NCI-H524 (cell line): Measurements from ENCODE around the gene CLDN18.

Experiments used
- DNase-seq, 2 experiments: peaks; one replicate each; lab custom pipeline; 2025; lab: John Stamatoyannopoulos, UW

CLDN18 gene

DNA sequence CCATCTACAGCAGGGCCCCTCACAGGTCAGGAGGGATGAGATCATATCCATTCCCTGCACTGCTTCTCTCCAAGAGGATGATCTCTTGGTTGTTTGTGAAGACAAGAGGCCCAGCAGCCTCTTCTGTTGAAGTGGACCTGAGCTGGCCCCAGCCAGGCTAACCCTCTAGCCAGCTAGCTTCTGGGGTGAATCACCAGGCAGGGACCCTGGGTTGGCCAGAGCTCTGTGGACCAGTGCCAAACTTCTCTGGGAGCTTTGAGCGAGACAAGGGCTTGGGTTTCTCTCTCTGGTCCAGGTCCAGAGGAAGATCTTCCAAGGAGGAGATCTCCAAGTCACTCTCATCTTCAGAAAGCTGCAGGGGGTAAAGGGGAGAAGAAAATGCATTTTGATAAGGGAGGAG, 52.7 kb downstream of the CLDN18 start:
- no peak for DNase-seq

GRCh38 chr3:138063416-138063815, 53.5 kb downstream of the CLDN18 start:
- no peak for DNase-seq

DNA sequence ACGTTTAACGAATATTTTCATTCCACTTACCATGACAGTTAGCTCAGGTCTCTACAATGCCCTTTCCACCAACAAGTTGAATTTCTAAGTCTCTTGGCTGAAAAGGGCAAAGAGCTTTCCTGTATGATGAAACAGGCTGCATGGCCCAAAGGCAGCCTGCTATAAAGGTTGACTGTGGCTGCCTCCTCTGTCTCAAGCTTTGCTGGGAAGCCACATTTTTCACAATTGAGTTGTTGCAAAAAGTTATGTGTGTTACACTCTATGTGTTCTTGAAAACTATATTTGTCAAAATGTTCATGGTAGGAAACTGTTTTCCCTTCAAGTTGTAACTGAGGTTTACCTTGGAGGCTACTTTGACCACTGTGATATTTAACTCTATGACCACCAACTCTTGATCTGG, 56.0 kb downstream of the CLDN18 start:
- DNase-seq = no peak

DNA sequence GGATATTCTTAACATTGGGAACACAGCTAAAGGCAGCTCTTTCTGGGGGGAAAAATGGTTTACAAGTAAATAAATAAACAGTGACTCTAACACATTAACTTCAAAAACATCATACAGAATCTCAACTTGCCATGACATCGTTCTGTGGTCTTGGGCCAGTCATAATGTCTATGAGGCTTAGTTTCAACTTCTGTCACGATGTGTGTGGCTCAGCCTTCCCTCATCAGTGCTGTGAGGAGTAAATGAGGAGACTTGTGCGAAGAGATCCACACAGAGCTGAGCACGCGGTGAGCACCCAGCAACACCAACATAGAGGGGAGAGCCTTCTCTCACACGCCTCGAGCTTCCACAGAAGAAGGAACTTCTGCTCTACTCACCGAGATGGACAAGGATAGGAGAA, 56.4 kb downstream of the CLDN18 start:
- no peak for DNase-seq

GRCh38 chr3:138066972-138067371, 57.0 kb downstream of the CLDN18 start:
- DNase-seq = no peak

DNA sequence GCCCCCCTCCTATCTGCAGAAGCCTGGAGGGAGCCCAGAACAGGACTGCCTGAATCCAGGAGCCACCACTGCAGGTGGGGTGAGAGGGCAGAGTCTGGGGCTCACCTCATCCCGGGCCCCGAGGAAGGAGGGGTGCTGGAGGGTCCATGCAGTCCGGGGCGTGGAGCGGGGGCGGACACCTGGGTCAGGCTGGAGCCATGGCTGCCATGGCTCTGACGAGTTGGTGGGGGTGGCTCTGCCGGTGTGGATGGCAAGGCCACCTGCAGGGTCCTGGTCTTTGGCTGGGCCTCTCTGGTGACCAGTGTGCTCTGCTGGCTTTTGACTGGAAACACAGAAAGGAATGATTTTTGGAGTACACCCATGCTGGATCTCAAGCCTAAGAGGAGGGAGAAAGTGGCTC, 58.1 kb downstream of the CLDN18 start:
- no peak for DNase-seq

DNA sequence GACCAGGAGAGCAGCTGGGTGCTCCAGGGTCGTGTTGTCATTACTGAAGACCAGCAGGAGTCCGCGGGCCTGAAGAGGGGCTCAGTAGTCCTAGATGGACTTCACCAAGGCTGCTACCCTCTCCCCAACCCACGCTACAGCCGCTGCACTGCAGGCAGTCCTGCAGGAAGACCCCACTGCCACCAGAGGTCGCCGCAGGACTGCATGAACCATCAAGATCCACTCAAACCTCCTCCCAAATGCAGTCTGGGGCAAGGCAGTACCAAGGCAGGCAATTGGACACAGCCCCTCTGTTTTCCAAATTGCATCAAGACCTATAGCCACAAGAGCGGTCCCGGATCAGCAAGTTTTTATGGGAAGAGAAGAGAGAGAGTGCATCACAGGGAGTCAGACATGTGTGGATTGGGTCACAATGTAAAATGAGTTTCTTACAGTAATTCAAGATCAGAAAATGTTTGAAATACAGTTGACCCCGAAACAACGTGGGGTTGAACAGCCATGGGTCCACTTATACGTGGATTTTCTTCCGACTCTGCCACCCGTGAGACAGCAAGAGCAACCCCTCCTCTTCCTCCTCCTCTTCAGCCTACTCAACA, 58.7 kb downstream of the CLDN18 start:
- DNase-seq = peak; percentile 67 to 81

- no peak for DNase-seq
Measured at GRCh38 chr3:138070006-138070405, 60.0 kb downstream of the CLDN18 start.

- DNase-seq = no peak
Measured at GRCh38 chr3:138072796-138073195, 62.8 kb downstream of the CLDN18 start.

DNA sequence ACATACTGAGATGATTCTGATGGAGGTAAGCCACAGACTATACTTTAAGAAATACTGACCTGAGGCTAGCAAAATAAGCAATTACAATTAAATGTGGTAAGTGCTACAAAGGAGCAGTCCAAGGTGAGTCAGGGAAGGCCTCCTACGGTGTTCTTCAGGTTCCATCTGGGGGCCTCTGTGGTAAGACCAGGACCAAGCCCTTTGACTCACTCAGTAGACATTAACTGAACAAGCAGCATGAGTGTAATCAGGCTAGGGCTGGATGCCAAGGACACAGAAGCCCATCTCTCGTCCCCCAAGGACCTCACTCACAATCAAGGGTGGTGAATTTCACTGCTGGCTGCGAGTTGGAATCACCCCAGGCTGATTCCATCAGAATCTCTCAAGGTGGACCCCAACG, 68.1 kb downstream of the CLDN18 start:
- DNase-seq = no peak

GRCh38 chr3:138078901-138079344, 69.0 kb downstream of the CLDN18 start:
- no peak for DNase-seq

DNA sequence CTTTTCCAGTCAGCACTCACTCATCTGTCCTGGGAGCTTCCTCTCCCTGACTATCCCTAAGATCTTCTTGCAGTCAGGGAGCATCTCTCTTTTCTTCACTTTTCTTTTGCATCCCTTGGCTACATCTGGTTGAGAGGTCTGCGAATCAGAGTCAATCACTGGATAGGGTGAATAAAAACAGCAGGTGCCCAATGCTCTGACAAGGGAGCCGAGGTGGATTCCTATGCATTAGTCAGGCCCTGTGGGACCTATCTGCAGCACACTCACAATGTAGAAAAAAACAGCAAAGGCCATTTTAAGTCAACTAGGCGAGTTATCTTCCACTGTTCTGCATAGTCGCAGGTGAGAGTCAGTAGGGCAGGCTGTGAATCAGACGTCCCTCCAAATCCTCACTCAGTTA, 69.9 kb downstream of the CLDN18 start:
- DNase-seq = no peak

- no peak for DNase-seq
Measured at GRCh38 chr3:138081371-138082084, 71.6 kb downstream of the CLDN18 start.

- DNase-seq = no peak
Measured at GRCh38 chr3:138082085-138082991, 72.4 kb downstream of the CLDN18 start.

- DNase-seq = no peak
Measured at GRCh38 chr3:138082992-138083386, 73.0 kb downstream of the CLDN18 start.
